ENCODE measurements around the gene ADCY10.

Gene ADCY10

GRCh38 chr1:167862432-167863076, 51.4 kb downstream of the ADCY10 start:
- DNase-seq (ENCODE audit: low read depth): no peak
- H3K4me3 ChIP-seq (ENCODE audit: low read depth, low read length): no peak overlapping the region
- TF ChIP-seq CTCF (IDR thresholded peaks at IDR 0.05; ENCODE audit: low read depth, low read length, missing control alignments): no peak

GRCh38 chr1:167861664-167862381, 52.1 kb downstream of the ADCY10 start:
- DNase-seq (ENCODE audit: low read depth): no peak
- TF ChIP-seq CTCF (IDR thresholded peaks at IDR 0.05; ENCODE audit: low read depth, low read length, missing control alignments): no peak
- H3K4me3 ChIP-seq (ENCODE audit: low read depth, low read length): no peak overlapping the region

- TF ChIP-seq CTCF (IDR thresholded peaks at IDR 0.05; ENCODE audit: low read depth, low read length, missing control alignments): no peak
- H3K4me3 ChIP-seq (ENCODE audit: low read depth, low read length): no peak overlapping the region
- no peak for DNase-seq (ENCODE audit: low read depth)
Observed at GRCh38 chr1:167860231-167860923, 53.6 kb downstream of the ADCY10 start.

GRCh38 chr1:167856711-167857418, 57.1 kb downstream of the ADCY10 start:
- no peak for DNase-seq (ENCODE audit: low read depth)
- no peak for TF ChIP-seq CTCF (IDR thresholded peaks at IDR 0.05; ENCODE audit: low read depth, low read length, missing control alignments)
- no peak overlapping the region for H3K4me3 ChIP-seq (ENCODE audit: low read depth, low read length)

GRCh38 chr1:167854184-167854583, 59.8 kb downstream of the ADCY10 start:
- DNase-seq (ENCODE audit: low read depth): no peak
- H3K4me3 ChIP-seq (ENCODE audit: low read depth, low read length): no peak overlapping the region
- TF ChIP-seq CTCF (IDR thresholded peaks at IDR 0.05; ENCODE audit: low read depth, low read length, missing control alignments): no peak

GRCh38 chr1:167849666-167850065, 64.3 kb downstream of the ADCY10 start:
- DNase-seq (ENCODE audit: low read depth): no peak

More at GRCh38 chr1:167849666-167850065, 64.3 kb downstream of the ADCY10 start:
- TF ChIP-seq CTCF (IDR thresholded peaks at IDR 0.05; ENCODE audit: low read depth, low read length, missing control alignments): no peak
- H3K4me3 ChIP-seq (ENCODE audit: low read depth, low read length): no peak overlapping the region
